ENCODE data around the gene ZNF331.
"Not testable (repeated sequence)": the region's sequence is repeated elsewhere in the genome, so short reads cannot be mapped to it uniquely, and the experiment has no call there.

- not testable (repeated sequence) for TF ChIP-seq CTCF, EP300 (IDR thresholded peaks at IDR 0.05)
Observed at GRCh38 chr19:53504365-53504703, 33.6 kb upstream of the ZNF331 start.

Data from stomach (tissue), 4 donors.